ENCODE results near the gene TRPV3. TPM values are rescaled to one million over a fixed set of nuclear protein-coding genes. Genes with fewer than 3 reads are reported as not detected.
"Not testable (repeated sequence)": the region's sequence is repeated elsewhere in the genome, so short reads cannot be mapped to it uniquely, and the experiment has no call there.

TRPV3 gene
- total RNA-seq, 1 experiment from 2014 or later: not detected

DNA sequence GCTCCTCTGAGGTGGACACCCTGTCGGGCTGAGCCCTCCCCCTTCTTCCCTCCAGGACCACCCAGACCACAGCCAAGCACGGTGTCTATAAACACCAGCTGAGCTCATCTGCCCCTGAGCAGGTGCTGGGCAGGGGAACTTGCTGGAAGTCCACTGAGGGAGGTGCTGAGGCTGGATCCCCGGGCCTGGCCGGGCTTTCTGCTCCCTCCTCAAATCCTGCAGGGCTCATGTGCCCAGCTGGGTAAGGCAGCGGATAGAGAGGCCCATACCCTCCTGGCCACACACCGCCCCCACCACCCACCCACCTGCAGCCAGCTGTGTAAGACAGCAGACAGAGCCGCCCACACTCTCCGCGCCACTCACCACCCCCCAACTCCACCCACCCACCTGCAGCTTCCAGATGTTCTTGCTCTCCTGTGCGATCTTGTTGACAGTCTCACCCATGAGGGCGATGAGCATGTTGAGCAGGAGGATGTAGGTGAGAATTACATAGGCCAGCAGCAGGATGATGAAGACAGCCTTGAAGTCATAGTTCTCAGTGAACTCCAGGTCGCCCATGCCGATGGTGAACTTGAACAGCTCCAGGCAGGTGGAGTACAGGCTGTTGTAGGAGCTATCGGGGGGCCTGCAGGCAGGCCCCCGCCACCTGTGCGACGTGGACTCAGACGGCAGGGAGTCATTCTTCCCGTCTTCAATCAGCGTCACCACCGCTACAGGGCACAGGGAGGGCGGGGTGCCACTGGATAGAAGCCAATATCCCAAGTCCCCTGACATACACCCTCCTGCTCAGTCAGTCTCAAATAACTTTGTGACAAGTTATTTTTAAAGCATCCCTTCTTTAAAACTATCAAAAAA lies 15.9 kb upstream of the TRPV3 start:
- no peak for DNase-seq (ENCODE audit: low spot score)

DNA sequence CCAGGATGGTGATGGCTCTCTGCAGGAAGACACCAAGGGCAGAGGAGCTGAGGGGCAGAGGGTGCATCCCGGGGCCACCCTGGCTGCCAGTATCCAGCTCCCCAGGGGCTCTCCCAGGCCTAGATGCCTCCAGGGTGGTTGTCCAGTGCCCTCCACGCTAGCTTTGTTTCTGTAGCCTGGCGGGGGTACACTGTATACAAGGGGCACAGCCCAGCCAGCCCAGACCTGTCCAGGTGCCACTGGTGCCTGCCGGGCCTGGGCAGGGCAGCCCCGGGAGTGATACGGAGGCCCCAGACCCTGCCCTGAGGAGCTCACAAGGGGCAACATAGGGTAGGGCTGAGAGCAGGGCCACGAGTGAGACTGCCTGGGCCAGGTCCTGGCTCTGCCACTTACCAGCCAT lies 14.6 kb upstream of the TRPV3 start:
- DNase-seq (ENCODE audit: low spot score): no peak

DNA sequence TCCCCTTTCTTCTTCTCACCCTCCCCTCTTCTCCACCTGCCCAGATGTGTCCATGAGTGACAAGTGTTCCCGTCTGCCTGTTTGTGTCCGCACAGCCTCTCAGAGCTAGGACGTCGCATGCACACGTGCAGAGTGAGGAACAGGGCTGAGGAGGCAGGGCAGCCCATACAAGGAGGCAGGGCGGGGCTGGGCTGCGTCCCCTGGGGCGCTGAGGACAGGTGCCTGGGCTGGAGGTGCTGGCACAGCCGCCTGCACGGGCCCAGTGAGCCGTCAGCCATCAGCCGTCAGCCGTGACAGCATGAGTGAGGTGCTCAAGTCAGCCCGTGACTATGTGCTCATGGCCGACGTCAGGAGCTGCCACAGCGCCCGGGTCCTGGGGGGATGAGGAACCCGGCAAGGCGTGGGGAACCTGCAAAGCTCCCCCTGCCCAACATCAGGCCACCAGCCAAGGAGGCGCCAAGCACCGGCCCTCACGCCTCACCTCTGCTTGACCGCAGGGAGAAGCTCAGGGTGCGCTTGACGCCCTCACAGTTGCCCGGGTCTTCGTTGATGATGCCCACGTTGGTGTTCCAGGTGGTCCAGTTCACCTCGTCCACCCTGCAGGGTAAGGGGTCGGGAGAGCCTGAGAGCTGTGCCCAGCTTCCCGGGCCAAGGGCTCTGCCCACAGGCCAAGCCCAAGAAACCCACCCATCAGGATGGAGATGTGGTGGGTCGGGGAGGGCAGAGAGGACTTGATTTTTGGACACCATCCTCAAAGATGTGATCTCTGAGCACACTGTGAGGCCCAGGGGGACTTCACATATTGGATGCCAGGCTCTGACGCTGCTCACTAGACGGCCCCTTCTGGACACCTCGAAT lies 13.7 kb upstream of the TRPV3 start:
- DNase-seq (ENCODE audit: low spot score): no peak

DNA sequence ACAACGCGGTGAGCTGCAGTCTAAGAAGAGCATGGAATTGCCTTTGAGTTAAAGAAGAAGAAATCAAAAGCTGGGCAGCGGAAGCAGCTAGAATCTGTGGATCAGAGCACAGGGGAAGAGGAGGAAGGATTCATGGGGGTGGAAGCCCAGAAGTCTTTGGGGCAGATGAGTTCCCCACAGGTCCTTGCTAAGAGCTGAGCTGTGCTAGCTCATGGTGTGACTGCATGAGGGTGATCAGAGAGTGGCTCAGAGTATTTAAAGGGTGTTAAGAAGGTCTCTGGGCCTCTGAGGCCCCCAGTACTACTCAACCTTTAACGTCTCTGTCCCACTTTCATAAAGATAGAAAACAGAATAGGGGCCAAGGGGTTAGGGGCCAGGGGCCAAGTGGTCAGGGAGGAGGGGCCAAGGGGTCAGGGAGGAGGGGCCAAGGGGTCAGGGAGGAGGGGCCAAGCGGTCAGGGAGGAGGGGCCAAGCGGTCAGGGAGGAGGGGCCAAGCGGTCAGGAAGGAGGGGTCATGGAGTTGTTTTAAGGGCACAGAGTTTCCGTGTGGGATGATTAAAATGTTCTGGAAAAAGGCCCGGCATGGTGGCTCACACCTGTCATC lies 12.0 kb upstream of the TRPV3 start:
- DNase-seq (ENCODE audit: low spot score): no peak

DNA sequence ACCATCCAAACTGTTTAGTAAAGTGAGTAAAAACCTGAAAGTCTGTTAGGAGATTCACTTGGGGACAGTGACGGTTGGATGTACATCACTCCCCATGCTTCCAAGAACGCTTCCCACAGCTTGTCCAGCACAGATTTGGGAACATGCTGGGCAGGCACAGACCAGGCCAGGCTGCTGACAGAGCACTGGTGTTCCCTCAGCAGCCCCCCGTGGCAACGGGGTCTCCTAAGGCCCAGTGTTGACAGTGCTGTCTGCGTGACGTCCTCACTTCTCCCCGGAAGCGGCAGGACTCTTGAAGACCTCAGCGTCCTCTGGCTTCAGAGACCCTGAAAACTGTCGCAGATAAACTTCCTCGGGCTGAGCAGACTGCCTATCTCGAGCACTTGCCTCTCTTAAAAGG lies 8.9 kb upstream of the TRPV3 start:
- no peak for DNase-seq (ENCODE audit: low spot score)

DNA sequence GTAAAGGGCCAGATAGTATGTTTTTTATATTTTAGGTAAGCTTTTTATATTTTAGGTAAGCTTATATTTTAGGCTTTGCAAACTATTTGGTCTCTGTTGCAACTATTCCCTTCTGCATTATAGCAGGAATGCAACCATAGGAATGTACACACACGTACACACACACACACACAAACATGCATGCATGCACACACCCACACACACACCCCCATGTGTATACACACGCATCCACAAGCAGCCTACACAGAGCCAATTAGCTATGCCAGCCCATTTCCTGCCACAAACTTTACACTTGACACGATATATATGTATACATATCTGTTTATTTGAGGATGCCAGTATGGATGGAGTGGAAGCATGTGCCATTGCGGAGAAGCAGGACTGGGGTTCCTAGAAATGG lies 7.5 kb upstream of the TRPV3 start:
- DNase-seq (ENCODE audit: low spot score): no peak

DNA sequence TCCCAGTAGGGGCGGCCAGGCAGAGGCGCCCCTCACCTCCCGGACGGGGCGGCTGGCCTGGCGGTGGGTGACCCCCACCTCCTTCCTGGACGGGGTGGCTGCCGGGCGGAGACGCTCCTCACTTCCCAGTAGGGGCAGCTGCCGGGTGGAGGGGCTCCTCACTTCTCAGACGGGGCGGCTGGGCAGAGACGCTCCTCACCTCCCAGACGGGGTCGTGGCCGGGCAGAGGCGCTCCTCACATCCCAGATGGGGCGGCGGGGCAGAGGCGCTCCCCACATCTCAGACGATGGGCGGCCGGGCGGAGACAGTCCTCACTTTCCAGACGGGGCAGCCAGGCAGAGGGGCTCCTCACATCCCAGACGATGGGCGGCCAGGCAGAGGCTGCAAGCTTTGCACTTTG lies 6.6 kb upstream of the TRPV3 start:
- DNase-seq (ENCODE audit: low spot score): not testable (repeated sequence)

DNA sequence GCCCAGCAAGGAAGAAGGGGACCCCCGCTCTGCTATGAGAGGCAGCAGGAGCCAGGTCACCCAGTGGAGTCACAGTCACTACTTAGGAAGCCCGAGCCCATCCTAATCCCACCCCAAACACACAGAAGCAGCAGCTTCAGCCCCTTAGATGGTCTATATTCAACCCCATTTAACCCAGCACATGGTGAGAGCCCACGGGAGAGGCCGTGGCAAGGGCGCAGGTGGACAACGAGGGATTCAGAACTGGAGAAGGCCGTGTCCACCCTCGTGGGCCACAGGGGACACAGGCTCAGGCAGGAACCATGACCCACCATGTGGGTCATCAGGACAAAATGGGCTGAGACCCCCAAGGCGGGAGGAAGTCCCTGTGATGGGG lies 1.6 kb upstream of the TRPV3 start:
- no peak for DNase-seq (ENCODE audit: low spot score)

DNA sequence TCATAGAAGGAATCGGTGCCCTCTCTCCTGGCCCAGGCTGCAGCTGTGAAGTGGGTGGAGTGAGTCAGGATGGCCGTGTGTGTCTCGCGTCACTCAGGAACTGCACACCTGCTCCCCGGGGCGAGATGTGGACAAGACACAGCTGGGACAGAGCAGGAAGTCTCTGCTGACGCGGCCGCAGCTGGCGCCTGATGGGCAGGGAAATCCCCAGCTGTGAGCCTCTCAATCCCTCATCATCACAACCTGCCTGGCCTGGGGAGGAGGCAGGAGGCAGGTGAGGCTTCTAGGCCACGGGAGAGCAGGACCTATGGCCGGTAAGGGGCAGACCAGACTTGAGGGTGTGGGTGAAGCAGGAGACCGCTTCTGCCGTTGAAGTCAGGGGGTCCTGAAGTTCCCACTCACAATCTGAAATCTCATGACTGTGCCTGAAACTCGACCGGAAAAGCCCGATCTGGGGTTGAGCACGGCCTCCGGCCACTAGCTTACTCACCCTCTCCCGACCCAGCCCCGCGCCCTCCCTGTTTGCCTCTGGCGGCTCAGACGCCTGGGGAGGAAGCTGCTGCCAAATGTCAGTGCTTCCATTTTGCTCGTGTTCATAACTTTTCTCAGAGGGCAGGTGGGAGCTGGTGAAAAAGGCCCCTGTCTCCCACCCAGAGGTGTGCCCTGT lies 1.1 kb upstream of the TRPV3 start:
- DNase-seq (ENCODE audit: low spot score): no peak

DNA sequence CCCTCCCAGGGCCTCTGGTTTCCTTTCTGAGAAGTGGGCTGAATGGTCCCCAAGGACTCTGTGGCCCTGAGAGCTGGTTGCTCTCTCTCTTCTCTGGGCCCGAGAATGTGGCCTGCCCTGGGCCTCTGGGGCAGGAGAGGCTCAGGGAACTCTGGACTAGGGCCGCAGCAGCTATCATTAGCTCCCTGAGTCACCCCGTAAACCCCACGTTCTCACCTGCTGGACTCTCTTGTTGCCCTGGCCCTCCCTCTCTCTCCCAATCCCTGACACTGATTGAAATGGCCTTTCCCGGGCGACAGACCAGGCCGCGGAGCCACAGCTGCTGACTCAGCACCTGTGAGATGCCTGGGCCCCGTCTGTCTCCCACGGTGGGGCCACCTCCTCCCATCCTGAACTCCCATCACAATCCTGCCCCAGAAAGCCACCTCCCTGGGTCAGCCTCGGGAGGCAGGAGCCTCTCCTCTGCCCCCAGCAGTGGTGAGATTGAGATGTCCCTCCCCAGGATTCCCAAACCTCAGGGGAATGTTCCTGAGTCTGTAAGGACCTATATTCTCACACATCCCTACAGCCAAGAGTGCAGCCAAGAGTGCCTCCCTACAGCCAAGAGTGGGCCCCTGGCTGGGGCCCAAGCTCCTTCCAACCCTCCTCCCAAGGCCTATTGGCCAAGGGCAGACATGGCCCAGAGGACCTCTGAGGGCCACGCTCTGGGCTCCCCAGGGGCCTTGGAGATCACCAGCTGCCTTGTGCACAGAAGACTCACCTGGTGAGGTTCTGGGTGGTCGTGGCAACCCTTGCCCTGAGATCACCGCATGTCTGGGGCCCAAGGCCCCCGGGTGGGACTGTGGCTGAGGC lies 470 bp downstream of the TRPV3 start:
- DNase-seq (ENCODE audit: low spot score): no peak

DNA sequence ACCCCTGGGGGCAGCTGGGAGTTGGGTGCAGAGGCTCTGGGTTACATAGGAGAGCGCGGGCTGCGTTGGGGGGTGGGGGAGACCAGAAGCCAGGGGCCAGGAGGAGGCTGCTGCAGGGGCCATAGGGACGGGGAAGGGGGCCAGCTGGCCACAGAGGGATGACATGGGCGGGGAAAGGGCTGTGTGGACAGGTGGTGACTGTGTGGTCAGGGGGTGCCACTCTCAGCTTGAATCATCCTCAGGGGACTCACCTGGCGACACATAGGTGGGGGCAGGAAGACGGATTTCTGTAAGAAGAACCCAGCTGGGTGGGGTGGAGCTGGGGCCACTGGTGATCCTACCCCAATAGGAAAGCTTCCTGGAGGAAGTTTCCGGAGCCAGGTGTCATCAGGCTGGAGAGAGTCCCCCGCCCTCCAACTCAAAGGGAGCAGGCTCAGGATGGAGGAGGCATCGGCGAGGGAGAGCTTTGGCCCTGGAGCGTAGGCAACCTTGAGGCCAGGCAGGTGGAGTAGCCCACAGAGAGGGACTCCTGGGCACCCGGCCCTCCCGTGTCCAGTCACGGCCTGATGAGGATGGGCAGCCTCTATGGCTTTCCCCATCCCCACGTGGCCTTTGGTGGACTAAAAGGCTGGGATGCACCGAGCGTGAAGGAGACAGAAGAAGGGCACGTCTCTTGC lies 1.2 kb downstream of the TRPV3 start:
- DNase-seq (ENCODE audit: low spot score): no peak

DNA sequence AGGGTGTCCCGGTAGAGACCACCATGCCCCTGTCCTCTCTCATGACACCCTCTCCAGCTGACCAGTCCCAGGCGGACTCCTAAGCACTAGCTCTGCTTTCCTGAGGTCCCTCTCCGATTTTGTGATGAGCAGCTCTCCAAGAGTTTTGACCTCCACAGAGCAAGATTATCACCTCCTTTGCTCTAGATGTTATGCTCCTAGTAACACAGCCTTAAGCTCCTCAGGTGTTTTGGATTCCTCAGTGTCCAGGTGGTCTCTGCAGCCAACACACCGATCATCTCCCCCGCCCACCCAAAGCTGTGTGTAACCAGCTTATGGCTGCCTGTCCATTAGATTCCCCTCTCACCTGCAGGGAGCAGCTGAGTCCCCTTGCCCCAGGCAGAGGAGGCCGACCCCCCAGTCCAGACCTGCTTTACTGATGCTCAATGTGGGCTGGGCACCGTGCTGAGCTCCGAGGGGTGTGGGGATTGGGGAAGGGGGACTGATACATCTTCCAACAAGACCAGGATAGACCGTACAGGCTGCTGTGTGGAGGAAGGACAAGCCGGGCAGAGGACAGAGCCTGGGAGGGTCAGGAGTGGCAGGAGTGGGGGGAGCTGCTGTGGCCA lies 2.3 kb downstream of the TRPV3 start:
- no peak for DNase-seq (ENCODE audit: low spot score)

DNA sequence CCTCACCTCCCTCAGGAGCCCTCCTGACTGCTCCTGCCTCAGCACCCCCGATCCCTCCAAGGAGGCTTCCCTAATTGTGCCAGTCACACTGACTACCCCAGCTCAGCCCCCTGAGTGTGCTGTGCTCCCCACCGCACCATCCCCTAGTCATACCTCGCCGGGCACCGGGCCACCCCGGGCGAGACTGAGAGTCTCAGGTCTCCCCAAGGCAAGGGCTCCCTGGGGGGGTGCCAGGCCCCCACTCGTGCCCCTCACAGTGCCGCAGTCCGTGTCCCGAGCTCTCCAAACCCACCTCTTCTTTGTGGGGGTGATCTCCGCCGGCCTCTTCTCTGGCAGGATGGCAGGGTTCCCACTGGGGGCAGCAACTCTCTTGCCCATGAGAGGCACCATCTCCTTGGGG lies 3.2 kb downstream of the TRPV3 start:
- DNase-seq (ENCODE audit: low spot score): no peak

DNA sequence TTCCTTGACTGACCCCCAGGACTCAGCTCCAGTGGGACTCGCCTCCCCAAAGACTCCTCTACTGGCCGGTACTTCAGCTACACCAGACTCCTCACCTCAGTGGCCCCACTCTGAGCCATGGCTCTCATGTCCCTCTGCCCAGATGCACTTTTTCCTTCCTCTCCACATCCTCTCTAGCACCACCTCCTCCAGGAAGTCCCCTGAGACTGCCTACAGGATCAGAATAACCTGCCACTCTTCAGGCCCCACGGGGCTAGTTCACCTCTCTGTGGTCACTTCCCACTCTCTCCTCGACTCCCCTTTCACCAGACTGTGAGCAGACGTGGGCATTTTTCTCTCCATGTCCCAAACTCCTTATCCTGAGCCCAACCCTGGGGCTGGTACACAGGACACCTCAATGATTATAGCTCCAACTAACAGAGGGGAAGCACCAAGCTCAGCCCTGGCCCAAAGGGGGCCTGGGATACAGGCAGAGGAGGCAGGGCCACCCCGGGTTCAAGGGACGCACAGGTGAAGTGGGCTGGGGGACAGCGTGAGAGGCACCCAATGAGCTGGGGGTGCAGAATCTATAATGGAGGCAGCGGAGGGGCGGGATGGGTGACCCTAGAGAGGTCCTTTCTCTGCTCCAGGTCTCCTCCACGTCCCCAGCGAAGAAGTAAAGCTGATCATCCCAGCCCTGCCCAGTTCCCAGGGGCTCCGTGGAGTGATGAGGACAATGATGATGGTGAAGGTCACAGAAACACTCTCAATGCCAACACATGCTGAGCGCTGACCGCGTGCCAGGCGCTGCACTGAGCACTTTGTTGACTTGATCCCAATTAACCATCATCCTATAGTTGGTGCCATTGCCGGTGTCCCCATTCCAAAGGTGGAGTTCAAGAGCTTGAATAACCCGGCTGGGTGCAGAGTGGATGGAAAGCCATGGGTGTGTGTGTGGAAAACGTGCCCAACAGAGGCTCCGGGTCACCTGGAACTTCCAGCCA lies 3.9 kb downstream of the TRPV3 start:
- no peak for DNase-seq (ENCODE audit: low spot score)

DNA sequence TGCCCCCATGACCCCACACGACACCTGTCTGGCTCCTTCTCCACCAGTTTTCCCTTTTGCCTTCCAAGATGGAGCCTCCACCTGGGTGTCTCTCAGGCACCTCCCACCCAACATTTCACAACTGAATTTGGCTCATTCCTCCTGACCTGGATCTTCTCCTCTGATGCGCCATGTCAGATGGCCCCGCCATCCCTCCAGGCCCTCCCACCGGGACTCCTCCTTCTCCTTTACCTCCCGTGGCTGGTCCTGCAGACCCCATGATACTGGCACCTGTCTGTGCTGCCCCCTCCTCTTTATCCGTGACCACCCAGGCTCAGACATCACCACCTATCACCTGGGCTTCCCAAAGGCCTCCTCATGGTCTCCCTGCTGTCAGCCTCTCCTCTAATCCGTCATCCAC lies 4.7 kb downstream of the TRPV3 start:
- no peak for DNase-seq (ENCODE audit: low spot score)

DNA sequence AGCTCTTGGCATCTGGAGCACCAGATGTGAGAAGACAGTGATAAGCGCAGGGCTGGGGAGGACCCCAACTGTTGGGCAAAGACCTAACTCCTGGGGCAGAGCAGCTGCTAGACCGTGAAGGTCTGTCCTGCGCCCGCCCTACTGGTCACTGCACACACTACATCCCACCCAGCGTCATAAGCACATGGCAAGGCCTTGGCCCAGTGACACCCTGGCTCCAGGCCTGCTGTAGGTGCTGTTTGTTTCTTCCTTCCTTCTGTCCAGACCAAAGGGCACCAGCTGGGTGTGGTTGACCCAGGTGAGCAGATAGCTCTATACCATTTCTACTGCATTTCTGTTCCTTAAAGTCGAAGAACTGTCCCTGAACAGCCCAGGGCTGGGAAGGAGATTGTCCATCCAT lies 6.4 kb downstream of the TRPV3 start:
- DNase-seq (ENCODE audit: low spot score): no peak

DNA sequence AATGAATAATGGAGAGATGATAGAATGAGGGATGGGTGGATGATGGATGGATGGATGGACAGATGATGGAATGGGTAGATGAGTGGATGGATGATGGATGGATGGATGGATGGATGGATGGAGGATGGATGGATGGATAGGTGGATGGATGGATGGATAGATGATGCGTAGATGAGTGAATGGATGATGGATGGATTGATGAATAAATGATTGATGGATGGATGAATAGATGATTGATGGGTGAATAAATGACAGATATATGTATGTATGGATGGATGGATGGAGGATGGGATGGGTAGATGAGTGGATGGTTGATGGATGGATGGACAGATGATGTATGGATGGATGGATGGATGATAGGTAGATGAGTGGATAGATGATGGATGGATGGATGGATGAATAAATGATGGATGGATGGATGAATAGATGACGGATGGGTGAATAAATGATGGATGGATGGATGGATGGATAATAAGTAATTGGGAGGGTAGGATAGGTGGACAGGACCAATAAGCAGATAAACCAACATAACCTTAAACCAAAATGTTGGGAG lies 7.9 kb downstream of the TRPV3 start:
- DNase-seq (ENCODE audit: low spot score): no peak

DNA sequence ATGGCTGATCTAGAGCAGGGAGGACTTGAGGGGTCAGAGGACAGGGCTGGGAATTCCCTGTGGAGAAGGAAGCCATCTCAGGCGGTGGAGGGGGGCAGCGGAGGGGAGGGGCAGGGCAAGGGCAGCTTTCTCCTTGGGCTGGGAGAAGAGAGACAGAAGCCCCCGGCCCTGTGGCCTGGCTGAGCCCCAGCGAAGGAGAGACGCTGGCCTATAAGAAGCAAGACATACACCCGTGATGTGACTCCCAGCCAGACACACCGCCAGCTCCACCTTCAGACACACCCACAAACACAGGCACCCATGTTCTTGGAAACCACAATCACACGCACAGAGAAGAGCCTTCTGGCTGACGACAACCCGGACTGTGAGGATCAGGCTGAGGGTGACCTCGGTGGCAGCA lies 10.0 kb downstream of the TRPV3 start:
- no peak for DNase-seq (ENCODE audit: low spot score)

DNA sequence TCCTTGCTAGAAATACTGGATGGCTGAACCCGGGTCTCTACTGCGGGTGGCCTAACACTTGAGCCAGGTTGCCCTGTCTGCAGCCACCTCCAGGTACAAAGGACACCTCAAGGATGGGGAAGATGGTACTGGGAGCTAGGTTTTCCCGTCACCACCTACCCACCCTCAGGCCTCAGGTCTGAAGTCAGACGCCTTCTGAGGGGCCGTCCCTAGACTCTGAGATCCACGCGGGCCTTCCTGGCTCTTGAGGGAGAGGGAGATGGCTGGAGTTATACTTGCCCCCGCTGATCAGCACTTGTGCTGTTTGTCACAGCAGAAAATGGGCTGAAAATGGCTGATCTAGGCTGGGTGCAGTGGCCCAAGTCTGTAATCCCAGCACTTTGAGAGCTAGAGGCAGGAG lies 10.6 kb downstream of the TRPV3 start:
- DNase-seq (ENCODE audit: low spot score): no peak

Measured in H4 (cell line).